Measurements from ENCODE around the gene CD101. TPM values are rescaled to one million over a fixed set of nuclear protein-coding genes. Genes with fewer than 3 reads are reported as not detected.

Gene CD101
- total RNA-seq, 4 donors from 2014 or later, result 1.2 to 5.3 (median 2.8) TPM

DNA sequence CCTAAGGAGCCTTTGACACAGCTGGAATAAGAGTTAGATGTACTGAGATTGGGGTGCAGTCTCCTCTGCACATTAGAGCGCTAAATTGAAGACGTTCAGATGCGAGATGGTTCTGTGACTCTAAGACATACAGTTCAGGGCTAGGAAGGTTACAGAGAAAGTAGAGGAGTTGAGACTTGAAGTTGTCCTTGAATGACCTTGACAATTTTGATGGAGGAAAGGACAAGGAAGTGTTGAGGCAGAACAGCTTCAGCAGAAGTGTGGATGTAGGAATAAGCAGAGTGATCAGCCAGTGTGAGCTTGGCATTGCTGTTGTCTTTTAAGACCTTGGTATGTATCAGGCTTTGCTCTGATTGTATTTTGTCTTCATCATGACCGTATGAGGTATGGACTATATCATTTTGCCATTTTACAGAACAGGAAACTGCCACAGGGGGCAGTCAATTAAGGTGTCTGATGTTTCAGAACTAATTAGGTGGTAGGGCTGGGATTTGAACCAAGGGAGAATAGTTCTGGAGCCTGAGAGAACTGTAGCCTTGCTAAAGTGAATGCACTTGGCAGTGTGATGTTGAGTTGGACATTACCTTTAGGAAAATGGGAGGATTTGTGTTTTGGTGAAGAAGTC lies 67.8 kb downstream of the CD101 start:
- H3K27me3 ChIP-seq, result no peaks in the 10 kb centered on the region
- TF ChIP-seq POLR2A (IDR thresholded peaks at IDR 0.05), result no peak
- no peak for TF ChIP-seq POLR2AphosphoS5 (IDR thresholded peaks at IDR 0.05)
- TF ChIP-seq EP300 (IDR thresholded peaks at IDR 0.05), result no peak
- TF ChIP-seq, protein P1, sequence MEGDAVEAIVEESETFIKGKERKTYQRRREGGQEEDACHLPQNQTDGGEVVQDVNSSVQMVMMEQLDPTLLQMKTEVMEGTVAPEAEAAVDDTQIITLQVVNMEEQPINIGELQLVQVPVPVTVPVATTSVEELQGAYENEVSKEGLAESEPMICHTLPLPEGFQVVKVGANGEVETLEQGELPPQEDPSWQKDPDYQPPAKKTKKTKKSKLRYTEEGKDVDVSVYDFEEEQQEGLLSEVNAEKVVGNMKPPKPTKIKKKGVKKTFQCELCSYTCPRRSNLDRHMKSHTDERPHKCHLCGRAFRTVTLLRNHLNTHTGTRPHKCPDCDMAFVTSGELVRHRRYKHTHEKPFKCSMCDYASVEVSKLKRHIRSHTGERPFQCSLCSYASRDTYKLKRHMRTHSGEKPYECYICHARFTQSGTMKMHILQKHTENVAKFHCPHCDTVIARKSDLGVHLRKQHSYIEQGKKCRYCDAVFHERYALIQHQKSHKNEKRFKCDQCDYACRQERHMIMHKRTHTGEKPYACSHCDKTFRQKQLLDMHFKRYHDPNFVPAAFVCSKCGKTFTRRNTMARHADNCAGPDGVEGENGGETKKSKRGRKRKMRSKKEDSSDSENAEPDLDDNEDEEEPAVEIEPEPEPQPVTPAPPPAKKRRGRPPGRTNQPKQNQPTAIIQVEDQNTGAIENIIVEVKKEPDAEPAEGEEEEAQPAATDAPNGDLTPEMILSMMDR (IDR thresholded peaks at IDR 0.05), result no peak
- no peaks in the 10 kb centered on the region for H3K9me3 ChIP-seq
- H3K27ac ChIP-seq, result no peak overlapping the region
- H3K4me1 ChIP-seq, result no peaks in the 10 kb centered on the region
- peaks cover 14% of the 10 kb centered on the region for H3K36me3 ChIP-seq
- no peak overlapping the region for H3K4me3 ChIP-seq
- 85% methylated on average over 4 of the region's 4 CpGs for WGBS
- no peak for DNase-seq (ENCODE audit: low spot score in 2 of 2)

DNA sequence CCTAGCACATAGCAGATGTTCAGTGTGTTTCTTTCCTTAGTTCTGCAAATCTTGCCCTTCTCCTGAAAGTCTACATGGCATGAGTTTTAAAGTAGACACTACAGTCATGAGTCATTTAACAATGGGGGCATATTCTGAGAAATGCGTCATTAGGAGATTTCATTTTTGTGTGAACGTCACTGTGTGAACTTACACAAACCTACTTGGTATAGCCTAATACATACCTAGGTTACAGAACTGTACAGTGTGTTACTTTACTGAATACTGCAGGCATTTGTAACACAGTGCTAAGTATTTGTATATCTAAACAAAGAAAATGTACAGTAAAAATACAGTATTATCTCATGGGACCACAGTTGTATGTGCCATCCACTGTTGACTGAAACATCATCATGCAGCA lies 68.6 kb downstream of the CD101 start:
- Histone ChIP-seq H3K4me3 (no peak overlapping the region), H3K27ac (no peak overlapping the region), H3K4me1 (no peaks in the 10 kb centered on the region), H3K36me3 (peaks cover 20% of the 10 kb centered on the region), H3K9me3 (no peaks in the 10 kb centered on the region), H3K27me3 (no peaks in the 10 kb centered on the region)
- TF ChIP-seq POLR2A (IDR thresholded peaks at IDR 0.05) (no peak), POLR2AphosphoS5 (IDR thresholded peaks at IDR 0.05) (no peak), EP300 (IDR thresholded peaks at IDR 0.05) (no peak)
- TF ChIP-seq, protein P1 (IDR thresholded peaks at IDR 0.05), result no peak
- 92% methylated on average over 2 of the region's 2 CpGs for WGBS
- DNase-seq (ENCODE audit: low spot score in 2 of 2), result no peak

DNA sequence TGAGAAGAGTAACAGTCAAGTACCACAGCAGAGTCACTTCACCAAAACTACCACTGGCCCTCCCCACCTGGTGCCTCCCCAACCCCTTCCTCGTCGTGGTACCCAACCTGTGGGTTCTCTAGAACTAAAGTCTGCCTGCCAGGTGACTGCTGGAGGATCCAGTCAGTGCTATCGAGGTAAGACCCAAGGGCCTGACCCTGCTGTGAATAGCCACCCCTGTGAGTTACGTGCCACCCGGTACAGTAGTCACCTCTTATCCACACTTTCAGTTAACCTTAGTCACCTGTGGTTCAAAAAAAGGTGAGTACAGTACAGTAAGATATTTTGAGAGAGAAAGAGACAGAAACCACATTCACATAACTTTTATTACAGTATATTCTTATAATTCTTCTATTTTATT lies 75.1 kb downstream of the CD101 start:
- Histone ChIP-seq H3K4me1 (no peaks in the 10 kb centered on the region), H3K27ac (no peak overlapping the region), H3K36me3 (peaks cover 75% of the 10 kb centered on the region)

DNA sequence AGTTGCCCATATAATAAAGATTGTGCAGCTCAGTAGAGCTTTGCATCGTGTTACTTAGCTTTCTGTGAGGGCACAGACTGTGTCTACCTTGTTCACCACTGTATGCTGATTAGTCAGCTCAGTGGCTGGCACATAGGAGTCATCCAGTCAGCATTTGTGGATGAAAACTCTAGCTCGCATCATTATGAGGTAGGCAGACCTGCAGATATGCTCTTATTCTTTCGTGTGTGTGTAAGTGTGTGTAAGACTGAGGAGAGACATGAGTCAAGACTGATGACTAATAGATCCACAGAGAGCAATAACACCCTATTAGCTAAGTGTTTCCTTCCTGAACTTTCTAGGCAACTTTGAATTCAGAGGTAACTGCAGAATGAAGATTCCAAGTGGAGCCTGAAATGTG lies 75.7 kb downstream of the CD101 start:
- H3K36me3 ChIP-seq, result peaks cover 80% of the 10 kb centered on the region
- WGBS, result 70% methylated on average over 3 of the region's 3 CpGs

More for the DNA sequence above, 75.1 kb downstream of the CD101 start:
- Histone ChIP-seq H3K4me3 (no peak overlapping the region), H3K27me3 (no peaks in the 10 kb centered on the region), H3K9me3 (no peaks in the 10 kb centered on the region)
- TF ChIP-seq POLR2AphosphoS5 (IDR thresholded peaks at IDR 0.05), result no peak
- TF ChIP-seq, protein P1 (IDR thresholded peaks at IDR 0.05), result no peak
- no peak for TF ChIP-seq EP300 (IDR thresholded peaks at IDR 0.05)
- TF ChIP-seq POLR2A (IDR thresholded peaks at IDR 0.05), result no peak
- over 99% methylated on average over 5 of the region's 5 CpGs for WGBS
- no peak for DNase-seq (ENCODE audit: low spot score in 2 of 2)

DNA sequence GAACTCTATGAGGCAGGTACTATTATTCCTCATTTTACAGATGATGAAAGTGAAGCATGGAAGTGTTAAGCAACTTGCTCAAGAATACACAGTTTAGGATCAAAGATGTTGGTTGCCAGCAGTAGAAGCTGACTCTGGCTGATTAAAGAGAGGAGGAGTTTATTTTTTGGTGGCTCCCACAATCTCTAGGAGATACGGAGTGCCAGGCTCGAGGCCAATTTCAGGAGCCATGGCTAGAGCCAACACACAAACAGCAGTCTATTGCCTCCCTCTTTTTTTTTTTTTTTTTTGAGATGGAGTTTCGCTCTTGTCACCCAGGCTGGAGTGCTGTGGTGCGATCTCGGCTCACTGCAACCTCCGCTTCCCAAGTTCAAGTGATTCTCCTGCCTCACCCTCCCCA lies 78.2 kb downstream of the CD101 start:
- no peak overlapping the region for H3K27ac ChIP-seq
- H3K4me3 ChIP-seq, result no peak overlapping the region
- peaks cover 87% of the 10 kb centered on the region for H3K36me3 ChIP-seq
- TF ChIP-seq POLR2AphosphoS5 (IDR thresholded peaks at IDR 0.05) (no peak), EP300 (IDR thresholded peaks at IDR 0.05) (no peak), POLR2A (IDR thresholded peaks at IDR 0.05) (no peak)
- TF ChIP-seq, protein P1 (IDR thresholded peaks at IDR 0.05), result no peak
- H3K27me3 ChIP-seq, result no peaks in the 10 kb centered on the region
- H3K9me3 ChIP-seq, result no peaks in the 10 kb centered on the region
- DNase-seq (ENCODE audit: low spot score in 2 of 2), result no peak
- 93% methylated on average over 6 of the region's 6 CpGs for WGBS
- no peaks in the 10 kb centered on the region for H3K4me1 ChIP-seq

More for the DNA sequence above, 75.7 kb downstream of the CD101 start:
- no peak overlapping the region for H3K4me3 ChIP-seq
- H3K4me1 ChIP-seq, result no peaks in the 10 kb centered on the region
- no peak for DNase-seq (ENCODE audit: low spot score in 2 of 2)
- TF ChIP-seq POLR2A (IDR thresholded peaks at IDR 0.05), result no peak
- no peak for TF ChIP-seq EP300 (IDR thresholded peaks at IDR 0.05)
- TF ChIP-seq POLR2AphosphoS5 (IDR thresholded peaks at IDR 0.05), result no peak
- TF ChIP-seq, protein P1 (IDR thresholded peaks at IDR 0.05), result no peak
- H3K27ac ChIP-seq, result no peak overlapping the region
- no peaks in the 10 kb centered on the region for H3K27me3 ChIP-seq
- H3K9me3 ChIP-seq, result no peaks in the 10 kb centered on the region
